ENCODE results near the gene SEMA3B. TPM values are rescaled to one million over a fixed set of nuclear protein-coding genes. Genes with fewer than 3 reads are reported as not detected.

The SEMA3B gene
- total RNA-seq, 4 donors from 2014 or later: 21.0 to 31.0 (median 26.5) TPM

- Histone ChIP-seq H3K9me3 (no peaks in the 10 kb centered on the region), H3K27me3 (no peaks in the 10 kb centered on the region), H3K4me3 (replicated peaks in 1 of 3) (peak overlapping the region; percentile 3 to 86 (median 43)), H3K4me1 (peaks cover 34 to 61% of the 10 kb centered on the region in 2 donors), H3K36me3 (peaks cover 10 to 18% of the 10 kb centered on the region in 2 donors), H3K27ac (peak overlapping the region; percentile 96 to 98 (median 98))
- no peak for TF ChIP-seq CTCF (IDR thresholded peaks at IDR 0.05)
- no peak for TF ChIP-seq POLR2A (IDR thresholded peaks at IDR 0.05)
- no peak for DNase-seq
- 10 to 35% methylated on average over 2 to 13 of the region's 14 CpGs for WGBS, 2 donors
- intact Hi-C loops (cut with DNase I): no loop called here
Measured at GRCh38 chr3:50322115-50322385, 53.1 kb downstream of the SEMA3B start.

GRCh38 chr3:50322386-50323091 lies 53.6 kb downstream of the SEMA3B start, which contains the start of gene HYAL2:
TSS of gene HYAL2 (minus strand) at chr3:50322745. CDS start at chr3:50320489, 2,256 bp downstream.
- 52 to 57% methylated on average over 24 to 27 of the region's 31 CpGs for WGBS, 2 donors
- intact Hi-C loops (cut with DNase I): no loop called here
- Histone ChIP-seq H3K36me3 (peaks cover 10 to 13% of the 10 kb centered on the region in 2 donors), H3K27ac (peak within 1 kb of the TSS; percentile 96 to 98 (median 98)), H3K27me3 (no peaks in the 10 kb centered on the region), H3K4me1 (peaks cover 34 to 60% of the 10 kb centered on the region in 2 donors), H3K4me3 (replicated peaks in 1 of 3) (peak within 1 kb of the TSS; percentile 3 to 86 (median 43)), H3K9me3 (no peaks in the 10 kb centered on the region)
- TF ChIP-seq CTCF (IDR thresholded peaks at IDR 0.05) (no peak), POLR2A (IDR thresholded peaks at IDR 0.05) (no peak)
- DNase-seq: peak in 1 of 2 donors; percentile 50

- Histone ChIP-seq H3K27ac (peak overlapping the region; percentile 44 to 98 (median 96)), H3K9me3 (no peaks in the 10 kb centered on the region), H3K36me3 (peaks cover 7 to 9% of the 10 kb centered on the region in 2 donors), H3K4me3 (replicated peaks in 1 of 3) (no peak overlapping the region), H3K4me1 (peaks cover 32 to 54% of the 10 kb centered on the region in 2 donors), H3K27me3 (no peaks in the 10 kb centered on the region)
- TF ChIP-seq CTCF (IDR thresholded peaks at IDR 0.05): no peak
- no peak for TF ChIP-seq POLR2A (IDR thresholded peaks at IDR 0.05)
- no peak for DNase-seq
- intact Hi-C loops (cut with DNase I): no loop called here
- WGBS, 2 donors: 48% methylated on average over 4 of the region's 4 CpGs; no CpG with 5 or more reads in 1 of the 2 donors
Measured at GRCh38 chr3:50323092-50323600, 54.2 kb downstream of the SEMA3B start.

GRCh38 chr3:50323614-50324199 lies 54.8 kb downstream of the SEMA3B start:
- H3K4me1 ChIP-seq: peaks cover 31 to 51% of the 10 kb centered on the region in 2 donors
- no peak for TF ChIP-seq POLR2A (IDR thresholded peaks at IDR 0.05)
- no peak for TF ChIP-seq CTCF (IDR thresholded peaks at IDR 0.05)
- H3K4me3 ChIP-seq (replicated peaks in 1 of 3): no peak overlapping the region
- peaks cover 4 to 5% of the 10 kb centered on the region in 2 donors for H3K36me3 ChIP-seq
- intact Hi-C loops (cut with DNase I): no loop called here
- DNase-seq: no peak
- H3K27ac ChIP-seq: peak overlapping the region; percentile 22 to 98 (median 96)
- no peaks in the 10 kb centered on the region for H3K9me3 ChIP-seq
- no peaks in the 10 kb centered on the region for H3K27me3 ChIP-seq
- 79 to 81% methylated on average over 4 to 5 of the region's 5 CpGs for WGBS, 2 donors
